ENCODE data around the gene PHACTR2.

PHACTR2 gene

GRCh38 chr6:143695130-143695968 is 17.6 kb downstream of the PHACTR2 start:
- no peak overlapping the region for H3K4me3 ChIP-seq (ENCODE audit: low read depth, low read length)
- no peaks in the 10 kb centered on the region for H3K4me1 ChIP-seq
- H3K36me3 ChIP-seq, result no peaks in the 10 kb centered on the region
- DNase-seq, result no peak
- no peaks in the 10 kb centered on the region for H3K27me3 ChIP-seq
- TF ChIP-seq, protein P1, sequence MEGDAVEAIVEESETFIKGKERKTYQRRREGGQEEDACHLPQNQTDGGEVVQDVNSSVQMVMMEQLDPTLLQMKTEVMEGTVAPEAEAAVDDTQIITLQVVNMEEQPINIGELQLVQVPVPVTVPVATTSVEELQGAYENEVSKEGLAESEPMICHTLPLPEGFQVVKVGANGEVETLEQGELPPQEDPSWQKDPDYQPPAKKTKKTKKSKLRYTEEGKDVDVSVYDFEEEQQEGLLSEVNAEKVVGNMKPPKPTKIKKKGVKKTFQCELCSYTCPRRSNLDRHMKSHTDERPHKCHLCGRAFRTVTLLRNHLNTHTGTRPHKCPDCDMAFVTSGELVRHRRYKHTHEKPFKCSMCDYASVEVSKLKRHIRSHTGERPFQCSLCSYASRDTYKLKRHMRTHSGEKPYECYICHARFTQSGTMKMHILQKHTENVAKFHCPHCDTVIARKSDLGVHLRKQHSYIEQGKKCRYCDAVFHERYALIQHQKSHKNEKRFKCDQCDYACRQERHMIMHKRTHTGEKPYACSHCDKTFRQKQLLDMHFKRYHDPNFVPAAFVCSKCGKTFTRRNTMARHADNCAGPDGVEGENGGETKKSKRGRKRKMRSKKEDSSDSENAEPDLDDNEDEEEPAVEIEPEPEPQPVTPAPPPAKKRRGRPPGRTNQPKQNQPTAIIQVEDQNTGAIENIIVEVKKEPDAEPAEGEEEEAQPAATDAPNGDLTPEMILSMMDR (IDR thresholded peaks at IDR 0.05; ENCODE audit: low read depth, low read length), result no peak
- no peaks in the 10 kb centered on the region for H3K9me3 ChIP-seq

GRCh38 chr6:143695969-143696663 is 18.4 kb downstream of the PHACTR2 start:
- TF ChIP-seq, protein P1 (IDR thresholded peaks at IDR 0.05; ENCODE audit: low read depth, low read length), result no peak
- H3K4me1 ChIP-seq, result no peaks in the 10 kb centered on the region

GRCh38 chr6:143696664-143697000 is 18.9 kb downstream of the PHACTR2 start:
- Histone ChIP-seq H3K4me1 (no peaks in the 10 kb centered on the region), H3K9me3 (no peaks in the 10 kb centered on the region)
- no peak for DNase-seq

More at GRCh38 chr6:143695969-143696663, 18.4 kb downstream of the PHACTR2 start:
- no peak for DNase-seq
- H3K4me3 ChIP-seq (ENCODE audit: low read depth, low read length), result no peak overlapping the region
- H3K9me3 ChIP-seq, result no peaks in the 10 kb centered on the region
- H3K27me3 ChIP-seq, result no peaks in the 10 kb centered on the region
- H3K36me3 ChIP-seq, result no peaks in the 10 kb centered on the region

DNA sequence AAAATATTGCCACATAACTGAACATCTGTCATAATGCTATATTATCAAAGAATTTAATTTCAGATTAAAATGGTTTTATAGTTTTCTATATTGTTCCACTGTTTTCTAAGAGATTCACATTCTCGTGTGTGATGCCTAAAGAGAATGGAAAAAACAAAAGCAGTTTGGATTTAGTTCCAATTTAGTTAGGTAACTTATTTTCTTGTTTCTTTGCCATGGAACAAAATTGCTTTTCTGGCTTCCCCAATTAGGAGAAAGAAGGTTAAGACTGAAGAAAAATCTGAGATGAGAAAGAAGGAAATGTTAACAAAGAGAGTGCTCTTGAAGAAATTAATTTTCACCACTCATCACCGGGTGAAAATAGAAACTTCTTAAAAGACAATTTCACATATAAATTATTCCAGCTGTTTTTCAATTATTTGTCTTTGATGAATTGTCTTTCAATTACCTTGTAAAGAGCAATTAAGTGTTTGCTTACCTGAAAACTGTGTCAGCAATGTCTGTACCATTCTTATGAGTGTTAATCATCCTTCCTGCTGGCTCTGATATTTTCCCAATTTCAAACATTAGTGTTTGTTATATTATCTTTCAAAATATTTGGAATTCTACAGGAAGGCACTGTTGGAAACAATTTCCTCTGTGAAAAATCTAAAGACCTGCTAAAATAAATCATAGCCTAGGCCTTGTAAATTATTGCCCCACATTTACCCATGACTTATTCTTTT is 19.5 kb downstream of the PHACTR2 start:
- Histone ChIP-seq H3K9me3 (no peaks in the 10 kb centered on the region), H3K36me3 (no peaks in the 10 kb centered on the region), H3K27me3 (no peaks in the 10 kb centered on the region), H3K4me1 (no peaks in the 10 kb centered on the region), H3K4me3 (ENCODE audit: low read depth, low read length) (no peak overlapping the region)
- DNase-seq, result no peak
- TF ChIP-seq, protein P1 (IDR thresholded peaks at IDR 0.05; ENCODE audit: low read depth, low read length), result no peak

More at GRCh38 chr6:143696664-143697000, 18.9 kb downstream of the PHACTR2 start:
- Histone ChIP-seq H3K4me3 (ENCODE audit: low read depth, low read length) (no peak overlapping the region), H3K36me3 (no peaks in the 10 kb centered on the region), H3K27me3 (no peaks in the 10 kb centered on the region)
- TF ChIP-seq, protein P1 (IDR thresholded peaks at IDR 0.05; ENCODE audit: low read depth, low read length), result no peak

- no peaks in the 10 kb centered on the region for H3K4me1 ChIP-seq
- no peaks in the 10 kb centered on the region for H3K36me3 ChIP-seq
- DNase-seq, result no peak
Measured at GRCh38 chr6:143698329-143698728, 20.6 kb downstream of the PHACTR2 start.

More at GRCh38 chr6:143698329-143698728, 20.6 kb downstream of the PHACTR2 start:
- no peaks in the 10 kb centered on the region for H3K9me3 ChIP-seq
- H3K27me3 ChIP-seq, result no peaks in the 10 kb centered on the region
- H3K4me3 ChIP-seq (ENCODE audit: low read depth, low read length), result no peak overlapping the region
- TF ChIP-seq, protein P1 (IDR thresholded peaks at IDR 0.05; ENCODE audit: low read depth, low read length), result no peak

Measured in BE2C (cell line).